GM18870 (cell line): ENCODE measurements around the gene C2orf92.
"Not testable (repeated sequence)": the region's sequence is repeated elsewhere in the genome, so short reads cannot be mapped to it uniquely, and the experiment has no call there.

Experiments
- ATAC-seq: cut with Tn5 transposase; IDR thresholded peaks from one replicate; pipeline ENCODE4 v1.9.1; 2021; ENCODE audit warnings: moderate library complexity; ENCODE audit not compliant: unreplicated experiment

Gene C2orf92

DNA sequence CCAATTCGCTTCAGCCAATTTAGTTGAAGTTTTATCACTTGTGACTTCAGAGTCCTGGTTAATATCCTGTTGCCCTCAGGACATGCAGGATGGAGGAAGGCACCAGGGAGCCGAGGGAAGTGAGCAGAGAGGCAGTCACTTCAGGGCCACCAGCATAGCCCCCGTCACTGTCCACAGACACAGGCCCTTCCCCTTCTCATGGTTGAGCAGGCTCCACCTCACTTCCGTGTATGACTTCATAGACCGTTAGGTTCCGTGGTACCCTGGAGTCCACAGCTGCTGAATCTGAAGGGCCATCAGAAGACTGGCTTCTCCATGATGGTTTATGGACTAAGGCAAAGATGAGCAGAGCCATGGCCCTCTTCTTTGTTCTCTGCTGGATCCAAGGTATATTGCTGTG lies at the start of gene C2orf92:
Gene C2orf92 (plus strand): TSS at position 266 of the 400 bp plus-strand sequence. CDS start 76 bp downstream, at position 342.
- no peak for ATAC-seq

GRCh38 chr2:97620492-97620891 lies 49.0 kb upstream of the C2orf92 start:
- ATAC-seq = not testable (repeated sequence)

- ATAC-seq = not testable (repeated sequence)
These were observed 46.5 kb upstream of the C2orf92 start for GRCh38 chr2:97622976-97623375.

DNA sequence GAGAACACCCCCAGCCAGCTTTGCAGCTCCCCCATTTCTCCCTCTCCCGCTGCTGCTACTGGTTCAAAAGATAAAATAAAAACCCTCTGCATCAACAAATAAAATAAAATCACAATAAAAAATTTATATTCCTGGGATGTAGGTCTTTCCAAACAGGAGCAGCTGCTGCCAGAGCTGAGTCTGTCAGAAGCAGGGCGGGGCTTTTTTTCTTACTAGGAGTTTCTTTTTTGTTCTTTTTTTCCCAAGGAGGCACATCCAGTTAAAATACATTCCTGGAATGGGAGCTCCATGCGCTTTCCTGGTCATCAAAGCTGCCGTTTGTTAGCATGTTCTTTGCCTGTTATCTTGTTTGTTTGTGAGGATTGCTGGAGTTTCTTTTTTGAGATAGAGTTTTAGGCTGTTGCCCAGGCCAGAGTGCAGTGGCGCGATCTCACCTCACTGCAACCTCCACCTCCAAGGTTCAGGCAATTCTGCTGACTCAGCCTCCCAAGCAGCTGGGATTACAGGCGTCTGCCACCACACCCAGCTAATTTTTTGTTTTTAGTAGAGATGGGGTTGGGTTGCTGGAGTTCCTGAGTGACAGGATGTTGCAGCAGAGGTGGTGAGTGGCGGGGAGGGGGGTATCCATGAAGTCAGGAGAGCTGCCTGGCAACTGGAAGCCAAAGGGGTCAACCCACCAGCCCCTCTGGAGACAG lies 44.0 kb upstream of the C2orf92 start:
- not testable (repeated sequence) for ATAC-seq

DNA sequence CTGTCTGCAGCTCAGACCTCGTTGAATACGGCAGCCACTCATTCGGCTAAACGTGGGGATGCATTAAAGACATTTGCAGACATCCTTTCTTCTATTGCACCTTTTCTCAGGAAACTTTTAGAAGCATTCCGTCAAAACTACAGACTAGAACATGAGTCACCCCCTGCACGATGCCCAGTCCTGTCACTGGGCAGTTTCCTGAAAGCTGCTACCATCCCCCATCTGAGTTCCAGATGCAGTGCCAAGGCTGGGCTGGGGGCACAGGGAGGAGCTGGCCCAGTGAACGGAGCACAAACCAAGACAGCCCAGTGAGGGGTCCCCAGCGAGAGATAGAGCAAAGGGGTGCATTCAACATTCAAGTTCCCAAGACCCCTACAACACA lies 43.5 kb upstream of the C2orf92 start:
- ATAC-seq = not testable (repeated sequence)

DNA sequence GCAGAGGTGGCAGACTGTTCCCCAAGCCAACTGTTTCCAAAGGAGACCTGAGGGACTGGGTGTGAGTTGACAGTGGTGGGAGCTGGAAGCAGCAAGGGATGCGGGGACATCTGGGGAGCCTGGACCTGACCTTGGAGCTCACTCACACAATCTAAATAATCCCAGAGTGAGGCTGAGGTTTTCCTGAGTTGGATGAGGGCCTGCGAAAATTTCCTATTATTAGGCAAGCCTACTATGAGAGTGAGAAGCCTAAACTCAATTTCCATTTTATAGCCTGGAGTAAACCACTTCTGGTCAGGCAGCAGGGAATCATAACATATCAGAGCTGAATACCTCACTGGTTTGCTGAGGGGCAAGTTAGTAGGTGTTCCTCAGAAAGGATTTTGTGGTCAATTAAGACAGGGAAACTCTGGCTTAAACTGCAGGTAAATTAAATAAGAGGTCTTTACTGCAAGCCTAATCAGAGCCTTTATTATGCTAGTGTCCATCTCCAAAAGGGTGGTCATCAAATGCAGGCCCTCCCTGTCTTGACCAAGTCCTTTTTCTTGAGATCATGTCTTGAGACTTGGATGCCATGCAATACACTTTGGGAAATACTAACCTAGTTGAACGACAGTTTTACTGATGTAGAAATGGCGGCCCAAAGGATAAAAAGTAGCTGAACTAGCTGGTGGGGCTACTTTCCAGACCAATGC lies 25.3 kb upstream of the C2orf92 start:
- ATAC-seq = no peak

DNA sequence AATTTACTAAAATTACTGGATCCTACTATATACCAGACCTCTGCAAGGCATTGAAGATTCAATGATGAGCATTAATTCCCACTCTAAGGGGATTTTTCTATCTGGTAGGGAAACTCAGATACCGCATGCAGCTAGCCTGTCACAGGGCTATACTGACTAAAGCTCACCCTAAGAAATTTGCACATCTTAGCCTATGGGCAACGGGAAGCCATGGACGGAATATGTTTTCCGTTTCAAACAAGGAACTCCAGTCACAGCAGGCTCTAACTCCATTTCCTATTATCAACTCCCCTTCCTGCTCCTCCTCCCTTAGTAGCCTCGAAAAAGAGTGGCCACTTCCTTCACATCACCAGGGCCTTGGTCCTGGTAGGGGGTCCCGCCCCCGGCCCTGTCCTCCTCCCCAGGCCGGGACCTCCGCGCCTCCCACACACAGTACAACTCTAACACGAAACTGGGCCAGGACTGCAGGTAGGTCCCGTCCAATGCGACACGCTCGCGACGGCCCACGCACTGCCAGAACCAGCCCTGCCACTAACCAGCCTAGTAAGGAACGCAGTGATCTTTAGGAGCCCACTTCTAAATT lies 24.3 kb upstream of the C2orf92 start:
- ATAC-seq = peak; percentile 18

GRCh38 chr2:97645695-97646629 lies 23.6 kb upstream of the C2orf92 start, which contains the start of gene COX5B:
Gene COX5B, plus strand, starts transcription at chr2:97646062. Its CDS starts 25 bp downstream, at chr2:97646087.
- ATAC-seq = peak; percentile 84

DNA sequence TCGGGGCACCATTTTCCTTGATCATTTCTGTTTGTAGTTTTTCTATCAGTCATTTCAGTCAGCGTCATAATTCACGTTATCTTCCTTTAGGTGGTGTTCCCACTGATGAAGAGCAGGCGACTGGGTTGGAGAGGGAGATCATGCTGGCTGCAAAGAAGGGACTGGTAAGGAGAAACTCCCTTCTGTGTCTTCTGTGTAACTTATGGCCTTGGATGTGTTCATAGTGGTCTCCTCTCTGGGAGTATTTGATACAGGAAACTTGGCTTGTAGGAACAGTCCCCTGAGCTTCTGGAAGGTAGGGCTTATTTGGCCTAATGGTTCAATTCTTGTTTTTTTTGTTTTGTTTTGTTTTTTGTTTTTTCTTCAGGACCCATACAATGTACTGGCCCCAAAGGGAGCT lies 22.5 kb upstream of the C2orf92 start:
- no peak for ATAC-seq

DNA sequence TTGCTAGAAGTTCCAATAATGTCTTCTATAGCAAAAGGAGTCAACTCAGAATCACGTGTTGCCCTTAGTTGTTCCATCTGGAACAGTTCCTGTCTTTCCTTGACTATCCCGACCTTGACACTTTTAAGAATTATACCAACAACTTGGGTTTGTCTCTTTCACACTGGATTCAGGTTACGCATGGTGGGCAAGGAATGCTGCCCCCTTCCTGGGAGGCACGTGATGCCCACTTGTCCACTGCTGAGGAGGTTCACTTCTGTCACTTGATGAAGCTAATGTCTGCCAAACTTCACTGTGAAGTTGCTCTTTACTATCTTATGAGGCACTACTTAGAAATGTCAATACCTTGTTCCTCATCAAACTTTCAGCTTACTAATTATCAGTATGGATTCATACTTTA lies 18.4 kb upstream of the C2orf92 start:
- ATAC-seq = no peak

GRCh38 chr2:97653473-97653872 lies 16.0 kb upstream of the C2orf92 start:
- no peak for ATAC-seq

DNA sequence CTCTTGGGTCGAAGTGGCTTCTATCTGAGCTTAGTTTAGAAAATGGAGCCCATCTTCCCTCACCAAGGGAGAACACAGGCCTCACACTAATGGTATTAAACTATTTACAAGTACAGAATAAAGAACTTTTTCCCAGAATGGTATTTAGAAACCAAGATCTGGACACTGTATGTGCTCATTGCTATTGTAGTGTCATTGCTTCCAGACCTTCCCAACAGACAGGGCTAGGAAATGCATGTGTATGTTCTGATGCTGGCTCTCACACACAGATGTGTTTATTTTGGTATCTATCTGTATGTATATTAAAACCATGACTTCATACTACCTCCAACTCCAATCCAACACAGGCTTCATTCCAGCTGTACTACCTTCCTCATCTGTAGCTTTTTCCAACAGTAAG lies 15.6 kb upstream of the C2orf92 start:
- no peak for ATAC-seq

DNA sequence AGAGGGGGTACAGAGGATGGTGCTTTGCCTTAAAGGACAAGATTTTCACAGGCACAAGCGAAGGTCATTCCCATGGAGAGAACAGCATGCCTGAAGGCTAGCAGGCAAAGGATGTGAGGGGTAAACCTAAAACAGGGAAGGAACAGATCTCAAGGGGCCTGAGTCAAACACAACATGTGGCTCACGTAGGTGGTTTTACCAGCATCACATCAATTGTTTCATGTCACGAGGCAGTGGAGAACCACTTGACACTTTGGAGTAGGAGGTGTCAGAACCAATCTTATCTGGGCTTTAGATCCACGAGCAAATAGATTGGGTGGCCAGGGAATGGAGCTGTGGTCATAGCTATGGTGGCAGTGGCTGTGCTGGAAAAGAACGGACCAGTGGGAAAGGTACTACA lies 15.2 kb upstream of the C2orf92 start:
- no peak for ATAC-seq

DNA sequence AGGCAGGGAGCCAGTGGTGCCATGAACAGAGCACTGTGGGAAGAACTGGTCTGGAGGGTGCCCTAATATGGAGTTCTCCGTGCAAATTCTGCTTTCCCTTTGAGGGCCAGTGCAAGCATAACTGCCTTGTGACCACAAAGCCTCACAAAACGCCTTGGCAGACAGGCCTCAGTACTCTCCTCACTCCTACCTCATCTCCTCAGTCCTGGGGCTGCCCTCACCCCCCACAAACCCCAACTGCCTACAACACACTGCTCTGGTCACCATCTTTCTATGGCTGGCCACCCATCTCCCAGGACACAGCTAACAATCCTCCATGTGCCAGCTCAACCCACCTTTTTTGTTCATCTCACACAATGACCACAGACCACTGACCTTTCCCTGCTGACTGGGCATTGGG lies 14.7 kb upstream of the C2orf92 start:
- ATAC-seq = no peak

GRCh38 chr2:97656129-97656755 lies 13.3 kb upstream of the C2orf92 start:
- ATAC-seq = no peak

- ATAC-seq = no peak
These were observed 12.5 kb upstream of the C2orf92 start for GRCh38 chr2:97656905-97657587.

- ATAC-seq = no peak
These were observed 11.4 kb upstream of the C2orf92 start for GRCh38 chr2:97657986-97658690.

DNA sequence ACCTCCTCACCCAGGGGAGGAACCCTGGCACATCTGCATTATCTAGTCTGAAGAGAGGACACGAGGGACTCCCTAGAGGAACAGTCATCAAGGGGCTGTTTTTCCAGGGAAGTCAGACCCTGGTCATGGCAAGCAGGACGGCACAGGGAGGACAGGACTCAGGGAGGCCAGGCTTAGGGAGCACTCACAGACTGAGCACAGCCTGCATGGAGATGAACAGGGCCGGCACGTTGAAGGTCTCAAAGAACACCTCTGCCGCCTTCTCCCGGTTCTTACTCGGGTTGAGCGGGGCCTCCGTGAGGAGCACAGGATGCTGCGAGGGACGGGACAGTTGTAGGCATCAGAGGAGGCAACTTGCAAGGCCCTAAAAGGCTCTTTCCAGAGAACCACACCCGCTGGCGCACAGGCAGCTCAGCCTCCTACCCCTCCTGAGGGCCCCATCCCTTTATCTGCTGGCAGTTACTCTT lies 10.8 kb upstream of the C2orf92 start:
- ATAC-seq = no peak
